ENCODE measurements around the gene PAQR8.
A peak's percentile ranks its signal among the peaks of the same experiment; 100 is the strongest.
"Not testable (repeated sequence)": the region's sequence is repeated elsewhere in the genome, so short reads cannot be mapped to it uniquely, and the experiment has no call there.

The PAQR8 gene

GRCh38 chr6:52423971-52424381, 62.0 kb downstream of the PAQR8 start:
- Histone ChIP-seq H3K27ac (ENCODE audit: low read depth, low read length, severe bottlenecking) (peak overlapping the region; percentile 97), H3K36me3 (ENCODE audit: control insufficient read depth, insufficient read depth, low read length) (peaks cover 6% of the 10 kb centered on the region), H3K9me3 (ENCODE audit: control insufficient read depth, low read length) (no peaks in the 10 kb centered on the region), H3K4me3 (ENCODE audit: extremely low read depth, insufficient read depth, low read length, poor library complexity, severe bottlenecking) (no peak overlapping the region), H3K4me1 (ENCODE audit: control insufficient read depth, insufficient read depth, low read length, poor library complexity, severe bottlenecking) (peaks cover 30% of the 10 kb centered on the region)
- 70 to 76% methylated on average over 6 to 8 of the region's 8 CpGs for WGBS, 2 experiments (ENCODE audit: insufficient coverage in 2 of 2)

GRCh38 chr6:52424513-52424912, 62.6 kb downstream of the PAQR8 start:
- Histone ChIP-seq H3K9me3 (ENCODE audit: control insufficient read depth, low read length) (no peaks in the 10 kb centered on the region), H3K27ac (ENCODE audit: low read depth, low read length, severe bottlenecking) (peak overlapping the region; percentile 97), H3K36me3 (ENCODE audit: control insufficient read depth, insufficient read depth, low read length) (peaks cover 6% of the 10 kb centered on the region), H3K4me3 (ENCODE audit: extremely low read depth, insufficient read depth, low read length, poor library complexity, severe bottlenecking) (no peak overlapping the region), H3K4me1 (ENCODE audit: control insufficient read depth, insufficient read depth, low read length, poor library complexity, severe bottlenecking) (peaks cover 25% of the 10 kb centered on the region)
- no CpG with 5 or more reads among the region's 2 CpGs for WGBS, 2 experiments (ENCODE audit: insufficient coverage in 2 of 2)

GRCh38 chr6:52426667-52427066, 64.7 kb downstream of the PAQR8 start:
- Histone ChIP-seq H3K9me3 (ENCODE audit: control insufficient read depth, low read length) (no peaks in the 10 kb centered on the region), H3K4me3 (ENCODE audit: extremely low read depth, insufficient read depth, low read length, poor library complexity, severe bottlenecking) (no peak overlapping the region), H3K27ac (ENCODE audit: low read depth, low read length, severe bottlenecking) (no peak overlapping the region), H3K36me3 (ENCODE audit: control insufficient read depth, insufficient read depth, low read length) (peaks cover 6% of the 10 kb centered on the region), H3K4me1 (ENCODE audit: control insufficient read depth, insufficient read depth, low read length, poor library complexity, severe bottlenecking) (peaks cover 24% of the 10 kb centered on the region)

GRCh38 chr6:52433294-52433693, 71.3 kb downstream of the PAQR8 start:
- H3K27ac ChIP-seq (ENCODE audit: low read depth, low read length, severe bottlenecking); H3K4me1 ChIP-seq (ENCODE audit: control insufficient read depth, insufficient read depth, low read length, poor library complexity, severe bottlenecking); H3K36me3 ChIP-seq (ENCODE audit: control insufficient read depth, insufficient read depth, low read length); H3K4me3 ChIP-seq (ENCODE audit: extremely low read depth, insufficient read depth, low read length, poor library complexity, severe bottlenecking); H3K9me3 ChIP-seq (ENCODE audit: control insufficient read depth, low read length): not testable (repeated sequence)
- WGBS, 2 experiments (ENCODE audit: insufficient coverage in 2 of 2) = 100% methylated on average over 1 to 2 of the region's 4 CpGs

GRCh38 chr6:52435345-52435744, 73.4 kb downstream of the PAQR8 start:
- Histone ChIP-seq H3K9me3 (ENCODE audit: control insufficient read depth, low read length) (no peaks in the 10 kb centered on the region), H3K4me1 (ENCODE audit: control insufficient read depth, insufficient read depth, low read length, poor library complexity, severe bottlenecking) (peaks cover 3% of the 10 kb centered on the region), H3K27ac (ENCODE audit: low read depth, low read length, severe bottlenecking) (no peak overlapping the region), H3K36me3 (ENCODE audit: control insufficient read depth, insufficient read depth, low read length) (peaks cover 9% of the 10 kb centered on the region), H3K4me3 (ENCODE audit: extremely low read depth, insufficient read depth, low read length, poor library complexity, severe bottlenecking) (no peak overlapping the region)
- WGBS, 2 experiments (ENCODE audit: insufficient coverage in 2 of 2) = 89 to 100% methylated on average over 1 of the region's 1 CpG

GRCh38 chr6:52438926-52439325, 77.0 kb downstream of the PAQR8 start:
- no peak overlapping the region for H3K4me3 ChIP-seq (ENCODE audit: extremely low read depth, insufficient read depth, low read length, poor library complexity, severe bottlenecking)
- no peaks in the 10 kb centered on the region for H3K9me3 ChIP-seq (ENCODE audit: control insufficient read depth, low read length)
- WGBS, 2 experiments (ENCODE audit: insufficient coverage in 2 of 2) = no CpG with 5 or more reads among the region's 2 CpGs
- H3K36me3 ChIP-seq (ENCODE audit: control insufficient read depth, insufficient read depth, low read length) = peaks cover 9% of the 10 kb centered on the region
- H3K27ac ChIP-seq (ENCODE audit: low read depth, low read length, severe bottlenecking) = no peak overlapping the region
- no peaks in the 10 kb centered on the region for H3K4me1 ChIP-seq (ENCODE audit: control insufficient read depth, insufficient read depth, low read length, poor library complexity, severe bottlenecking)

- Histone ChIP-seq H3K36me3 (ENCODE audit: control insufficient read depth, insufficient read depth, low read length) (peaks cover 10% of the 10 kb centered on the region), H3K4me1 (ENCODE audit: control insufficient read depth, insufficient read depth, low read length, poor library complexity, severe bottlenecking) (peaks cover 3% of the 10 kb centered on the region), H3K9me3 (ENCODE audit: control insufficient read depth, low read length) (peaks cover 9% of the 10 kb centered on the region), H3K4me3 (ENCODE audit: extremely low read depth, insufficient read depth, low read length, poor library complexity, severe bottlenecking) (no peak overlapping the region), H3K27ac (ENCODE audit: low read depth, low read length, severe bottlenecking) (no peak overlapping the region)
- 80% methylated on average over 1 of the region's 2 CpGs for WGBS, 2 experiments (ENCODE audit: insufficient coverage in 2 of 2)
Measured at GRCh38 chr6:52454556-52454955, 92.6 kb downstream of the PAQR8 start.

GRCh38 chr6:52457096-52457495, 95.1 kb downstream of the PAQR8 start:
- Histone ChIP-seq H3K4me3 (ENCODE audit: extremely low read depth, insufficient read depth, low read length, poor library complexity, severe bottlenecking) (no peak overlapping the region), H3K27ac (ENCODE audit: low read depth, low read length, severe bottlenecking) (no peak overlapping the region), H3K9me3 (ENCODE audit: control insufficient read depth, low read length) (no peaks in the 10 kb centered on the region), H3K4me1 (ENCODE audit: control insufficient read depth, insufficient read depth, low read length, poor library complexity, severe bottlenecking) (peaks cover 3% of the 10 kb centered on the region), H3K36me3 (ENCODE audit: control insufficient read depth, insufficient read depth, low read length) (peaks cover 10% of the 10 kb centered on the region)
- WGBS, 2 experiments (ENCODE audit: insufficient coverage in 2 of 2) = 89 to 100% methylated on average over 1 to 2 of the region's 2 CpGs

Data from mesodermal cell (in vitro differentiated cells).